ENCODE measurements around the gene AQP1.

- no peak for TF ChIP-seq CTCF (IDR thresholded peaks at IDR 0.05; ENCODE audit: low read depth, low read length, missing input control)
- TF ChIP-seq, protein P1, sequence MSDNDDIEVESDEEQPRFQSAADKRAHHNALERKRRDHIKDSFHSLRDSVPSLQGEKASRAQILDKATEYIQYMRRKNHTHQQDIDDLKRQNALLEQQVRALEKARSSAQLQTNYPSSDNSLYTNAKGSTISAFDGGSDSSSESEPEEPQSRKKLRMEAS (IDR thresholded peaks at IDR 0.05): no peak
- no peak for TF ChIP-seq YY1 (IDR thresholded peaks at IDR 0.05)
- TF ChIP-seq TAF1 (conservative IDR thresholded peaks at IDR 0.05): no peak
- no peak for TF ChIP-seq EGR1 (IDR thresholded peaks at IDR 0.05; ENCODE audit: low read depth in 2 of 2)
- no peak for TF ChIP-seq SP1 (IDR thresholded peaks at IDR 0.05)
- TF ChIP-seq, protein P2, sequence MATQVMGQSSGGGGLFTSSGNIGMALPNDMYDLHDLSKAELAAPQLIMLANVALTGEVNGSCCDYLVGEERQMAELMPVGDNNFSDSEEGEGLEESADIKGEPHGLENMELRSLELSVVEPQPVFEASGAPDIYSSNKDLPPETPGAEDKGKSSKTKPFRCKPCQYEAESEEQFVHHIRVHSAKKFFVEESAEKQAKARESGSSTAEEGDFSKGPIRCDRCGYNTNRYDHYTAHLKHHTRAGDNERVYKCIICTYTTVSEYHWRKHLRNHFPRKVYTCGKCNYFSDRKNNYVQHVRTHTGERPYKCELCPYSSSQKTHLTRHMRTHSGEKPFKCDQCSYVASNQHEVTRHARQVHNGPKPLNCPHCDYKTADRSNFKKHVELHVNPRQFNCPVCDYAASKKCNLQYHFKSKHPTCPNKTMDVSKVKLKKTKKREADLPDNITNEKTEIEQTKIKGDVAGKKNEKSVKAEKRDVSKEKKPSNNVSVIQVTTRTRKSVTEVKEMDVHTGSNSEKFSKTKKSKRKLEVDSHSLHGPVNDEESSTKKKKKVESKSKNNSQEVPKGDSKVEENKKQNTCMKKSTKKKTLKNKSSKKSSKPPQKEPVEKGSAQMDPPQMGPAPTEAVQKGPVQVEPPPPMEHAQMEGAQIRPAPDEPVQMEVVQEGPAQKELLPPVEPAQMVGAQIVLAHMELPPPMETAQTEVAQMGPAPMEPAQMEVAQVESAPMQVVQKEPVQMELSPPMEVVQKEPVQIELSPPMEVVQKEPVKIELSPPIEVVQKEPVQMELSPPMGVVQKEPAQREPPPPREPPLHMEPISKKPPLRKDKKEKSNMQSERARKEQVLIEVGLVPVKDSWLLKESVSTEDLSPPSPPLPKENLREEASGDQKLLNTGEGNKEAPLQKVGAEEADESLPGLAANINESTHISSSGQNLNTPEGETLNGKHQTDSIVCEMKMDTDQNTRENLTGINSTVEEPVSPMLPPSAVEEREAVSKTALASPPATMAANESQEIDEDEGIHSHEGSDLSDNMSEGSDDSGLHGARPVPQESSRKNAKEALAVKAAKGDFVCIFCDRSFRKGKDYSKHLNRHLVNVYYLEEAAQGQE (IDR thresholded peaks at IDR 0.05): no peak
- TF ChIP-seq NR2F2 (IDR thresholded peaks at IDR 0.05): no peak
- no peak for TF ChIP-seq GABPA (IDR thresholded peaks at IDR 0.05 in 1 of 2, conservative IDR thresholded peaks at IDR 0.05 in 1 of 2)
- TF ChIP-seq RAD21 (IDR thresholded peaks at IDR 0.05): no peak
- no peak for TF ChIP-seq JUND (IDR thresholded peaks at IDR 0.05)
- TF ChIP-seq RXRA (IDR thresholded peaks at IDR 0.05): no peak
These were observed 57.9 kb downstream of the AQP1 start for GRCh38 chr7:30969604-30969970.
